ENCODE data around the gene RFTN1.
A peak's percentile ranks its signal among the peaks of the same experiment; 100 is the strongest.

- no peak for TF ChIP-seq HDGF (IDR thresholded peaks at IDR 0.05)
- TF ChIP-seq, protein P1, sequence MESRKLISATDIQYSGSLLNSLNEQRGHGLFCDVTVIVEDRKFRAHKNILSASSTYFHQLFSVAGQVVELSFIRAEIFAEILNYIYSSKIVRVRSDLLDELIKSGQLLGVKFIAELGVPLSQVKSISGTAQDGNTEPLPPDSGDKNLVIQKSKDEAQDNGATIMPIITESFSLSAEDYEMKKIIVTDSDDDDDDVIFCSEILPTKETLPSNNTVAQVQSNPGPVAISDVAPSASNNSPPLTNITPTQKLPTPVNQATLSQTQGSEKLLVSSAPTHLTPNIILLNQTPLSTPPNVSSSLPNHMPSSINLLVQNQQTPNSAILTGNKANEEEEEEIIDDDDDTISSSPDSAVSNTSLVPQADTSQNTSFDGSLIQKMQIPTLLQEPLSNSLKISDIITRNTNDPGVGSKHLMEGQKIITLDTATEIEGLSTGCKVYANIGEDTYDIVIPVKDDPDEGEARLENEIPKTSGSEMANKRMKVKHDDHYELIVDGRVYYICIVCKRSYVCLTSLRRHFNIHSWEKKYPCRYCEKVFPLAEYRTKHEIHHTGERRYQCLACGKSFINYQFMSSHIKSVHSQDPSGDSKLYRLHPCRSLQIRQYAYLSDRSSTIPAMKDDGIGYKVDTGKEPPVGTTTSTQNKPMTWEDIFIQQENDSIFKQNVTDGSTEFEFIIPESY (IDR thresholded peaks at IDR 0.05) = no peak
- no peak for TF ChIP-seq CEBPB (IDR thresholded peaks at IDR 0.05; ENCODE audit: borderline replicate concordance in 1 of 2, low read depth in 2 of 2, low read length in 2 of 2)
- TF ChIP-seq PAX5 (IDR thresholded peaks at IDR 0.05; ENCODE audit: borderline replicate concordance, low read depth, low read length) = no peak
- TF ChIP-seq CBX5 (IDR thresholded peaks at IDR 0.05; ENCODE audit: low read depth) = 0 out of 2 replicates have a peak, but pooled peaks have one; percentile 51
- TF ChIP-seq, protein P2, sequence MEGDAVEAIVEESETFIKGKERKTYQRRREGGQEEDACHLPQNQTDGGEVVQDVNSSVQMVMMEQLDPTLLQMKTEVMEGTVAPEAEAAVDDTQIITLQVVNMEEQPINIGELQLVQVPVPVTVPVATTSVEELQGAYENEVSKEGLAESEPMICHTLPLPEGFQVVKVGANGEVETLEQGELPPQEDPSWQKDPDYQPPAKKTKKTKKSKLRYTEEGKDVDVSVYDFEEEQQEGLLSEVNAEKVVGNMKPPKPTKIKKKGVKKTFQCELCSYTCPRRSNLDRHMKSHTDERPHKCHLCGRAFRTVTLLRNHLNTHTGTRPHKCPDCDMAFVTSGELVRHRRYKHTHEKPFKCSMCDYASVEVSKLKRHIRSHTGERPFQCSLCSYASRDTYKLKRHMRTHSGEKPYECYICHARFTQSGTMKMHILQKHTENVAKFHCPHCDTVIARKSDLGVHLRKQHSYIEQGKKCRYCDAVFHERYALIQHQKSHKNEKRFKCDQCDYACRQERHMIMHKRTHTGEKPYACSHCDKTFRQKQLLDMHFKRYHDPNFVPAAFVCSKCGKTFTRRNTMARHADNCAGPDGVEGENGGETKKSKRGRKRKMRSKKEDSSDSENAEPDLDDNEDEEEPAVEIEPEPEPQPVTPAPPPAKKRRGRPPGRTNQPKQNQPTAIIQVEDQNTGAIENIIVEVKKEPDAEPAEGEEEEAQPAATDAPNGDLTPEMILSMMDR (IDR thresholded peaks at IDR 0.05 in 2 of 3, conservative IDR thresholded peaks at IDR 0.05 in 1 of 3; ENCODE audit: control insufficient read depth in 2 of 3, extremely low read depth in 1 of 3, insufficient read depth in 1 of 3, low read depth in 3 of 3, low read length in 3 of 3) = no peak
- TF ChIP-seq BRCA1 (IDR thresholded peaks at IDR 0.05; ENCODE audit: low read depth, low read length) = no peak
Observed at GRCh38 chr3:16524196-16524595, 10.7 kb upstream of the RFTN1 start.
